GM23248 (cell line): ENCODE measurements around the gene SMIM26. TPM values are rescaled to one million over a fixed set of nuclear protein-coding genes. Genes with fewer than 3 reads are reported as not detected.
"Not testable (repeated sequence)": the region's sequence is repeated elsewhere in the genome, so short reads cannot be mapped to it uniquely, and the experiment has no call there.

Source experiments
- DNase-seq: peaks from one replicate; pipeline ENCODE4 v3.0.0-alpha.2; 2015
- H2AFZ ChIP-seq: fragments of 200-600 bp; sonication (generic); 2 replicates; pipeline ENCODE4 v1.6.1; 2016; ENCODE audit warnings: antibody characterized with exemption
- H3F3A ChIP-seq: fragments of 200-600 bp; sonication (generic); 2 replicates; pipeline ENCODE4 v1.6.1; 2016; ENCODE audit warnings: mild to moderate bottlenecking, antibody characterized with exemption, mixed run types; ENCODE audit not compliant: insufficient read depth
- H3K27ac ChIP-seq: fragments of 200-600 bp; sonication (generic); 2 replicates; pipeline ENCODE4 v1.5.1; 2016; ENCODE audit warnings: mild to moderate bottlenecking
- H3K27me3 ChIP-seq: fragments of 200-600 bp; sonication (generic); replicated peaks from 2 replicates; pipeline ENCODE4 v1.6.1; 2016; ENCODE audit warnings: mild to moderate bottlenecking; ENCODE audit not compliant: insufficient read depth
- H3K36me3 ChIP-seq: fragments of 200-600 bp; sonication (generic); 2 replicates; pipeline ENCODE4 v1.6.1; 2016; ENCODE audit warnings: low read depth, mild to moderate bottlenecking
- H3K4me1 ChIP-seq: fragments of 200-600 bp; sonication (generic); 2 replicates; pipeline ENCODE4 v1.6.1; 2016; ENCODE audit warnings: mild to moderate bottlenecking; ENCODE audit not compliant: insufficient read depth
- H3K4me2 ChIP-seq: fragments of 200-600 bp; sonication (generic); one replicate; pipeline ENCODE4 v1.6.1; 2016; ENCODE audit warnings: mild to moderate bottlenecking; ENCODE audit not compliant: unreplicated experiment
- H3K4me3 ChIP-seq: fragments of 200-600 bp; sonication (generic); 2 replicates; pipeline ENCODE4 v1.5.1; 2016; ENCODE audit warnings: mild to moderate bottlenecking
- H3K79me2 ChIP-seq: fragments of 200-600 bp; sonication (generic); 2 replicates; pipeline ENCODE4 v1.6.1; 2016; ENCODE audit warnings: mild to moderate bottlenecking; ENCODE audit not compliant: insufficient read depth
- H3K9ac ChIP-seq: fragments of 200-600 bp; sonication (generic); 2 replicates; pipeline ENCODE4 v1.6.1; 2016; ENCODE audit warnings: mild to moderate bottlenecking
- H3K9me2 ChIP-seq: fragments of 200-600 bp; sonication (generic); 2 replicates; pipeline ENCODE4 v1.6.1; 2016; ENCODE audit warnings: mixed run types, mild to moderate bottlenecking, moderate library complexity; ENCODE audit not compliant: insufficient read depth
- H3K9me3 ChIP-seq: fragments of 200-600 bp; sonication (generic); one replicate; pipeline ENCODE4 v1.6.1; 2017; ENCODE audit warnings: low read depth
- H4K20me1 ChIP-seq: fragments of 200-600 bp; sonication (generic); 2 replicates; pipeline ENCODE4 v1.6.0; 2016; ENCODE audit not compliant: insufficient read depth
- EZH2 ChIP-seq: fragments of 200-600 bp; sonication (generic); IDR thresholded peaks from 2 replicates; pipeline ENCODE4 v1.6.1; 2018; ENCODE audit warnings: antibody characterized with exemption, mild to moderate bottlenecking; ENCODE audit not compliant: insufficient read depth, poor library complexity, severe bottlenecking
- EZH2phosphoT487 ChIP-seq: fragments of 200-600 bp; sonication (generic); IDR thresholded peaks from 2 replicates; pipeline ENCODE4 v1.6.1; 2018; ENCODE audit warnings: antibody characterized with exemption, moderate library complexity, mild to moderate bottlenecking, low read depth; ENCODE audit not compliant: insufficient read depth
- WGBS, 2 experiments: methylation state at CpG; one replicate each; pipeline ENCODE4 v1.1.6; 2015 to 2017; ENCODE audit warnings: low lambda C conversion rate in 2 of 2, low coverage in 1 of 2; ENCODE audit errors: missing lambda C conversion rate in 2 of 2; 5-methylcytosine and 5-hydroxymethylcytosine counted together
- in situ Hi-C: fragments of 300-500 bp; cut with MboI; formaldehyde crosslinking; loops from 2 replicates; pipeline ENCODE4 v1.15.0; 2020
- polyA plus RNA-seq: library from polyadenylated mRNA; unstranded; fragments of >200 nt; fragmentation: Nextera tagmentation; extraction: Ambion mirVana; gene quantifications from 2 replicates; pipeline ENCODE4 v1.2.1, GENCODE V29; 2016
- total RNA-seq: library from RNA; depleted of rRNA; stranded (reverse); fragments of >200 nt; shearing (Covaris generic); gene quantifications from 2 replicates; pipeline ENCODE4 v1.2.3, GENCODE V29; 2014; rRNA removed

Gene SMIM26
- total RNA-seq (54.9 and 115 TPM in 2 replicates), polyA plus RNA-seq (142 and 148 TPM in 2 replicates)

- H3K4me2 ChIP-seq = peak within 1 kb of the TSS; percentile 91
- TF ChIP-seq EZH2 (no peak), EZH2phosphoT487 (no peak)
- H3F3A ChIP-seq = peaks cover 21% of the 10 kb centered on the region; the same call in 1 of the 2 replicates
- H4K20me1 ChIP-seq = no peaks in the 10 kb centered on the region
- peak within 1 kb of the TSS; percentile 97 for H2AFZ ChIP-seq
- peaks cover 34% of the 10 kb centered on the region for H3K79me2 ChIP-seq
- 2% methylated on average over 49 to 51 of the region's 51 CpGs for WGBS, 2 experiments
- H3K27me3 ChIP-seq = no peaks in the 10 kb centered on the region
- no peaks in the 10 kb centered on the region for H3K9me2 ChIP-seq
- peak within 1 kb of the TSS; percentile 86 for H3K4me3 ChIP-seq
- peak; percentile 97 for DNase-seq
- peak within 1 kb of the TSS; percentile 64 for H3K27ac ChIP-seq
- peaks cover 13% of the 10 kb centered on the region; the same call in 1 of the 2 replicates for H3K36me3 ChIP-seq
- in situ Hi-C loops = no loop called here
- peak within 1 kb of the TSS; percentile 89 for H3K9ac ChIP-seq
- no peaks in the 10 kb centered on the region for H3K9me3 ChIP-seq
- H3K4me1 ChIP-seq = peaks cover 6% of the 10 kb centered on the region; the same call in 1 of the 2 replicates
Observed at GRCh38 chr20:18566892-18567738, at the start of gene SMIM26. SMIM26 (plus strand) TSS chr20:18567432; CDS start chr20:18567479, 47 bp downstream.

GRCh38 chr20:18522066-18522465, 45.2 kb upstream of the SMIM26 start:
- in situ Hi-C loops, H3K9me2 ChIP-seq, H4K20me1 ChIP-seq, H3K4me3 ChIP-seq, H3K27me3 ChIP-seq, H3K4me2 ChIP-seq, H3K9ac ChIP-seq, H3K9me3 ChIP-seq, H2AFZ ChIP-seq: not testable (repeated sequence)
- Histone ChIP-seq H3K36me3 (peaks cover 18% of the 10 kb centered on the region), H3K79me2 (peaks cover 27% of the 10 kb centered on the region), H3F3A (peaks cover 11% of the 10 kb centered on the region), H3K4me1 (peaks cover 39% of the 10 kb centered on the region), H3K27ac (peak overlapping the region; percentile 37; the same call in 1 of the 2 replicates)
- 47 to 55% methylated on average over 9 of the region's 9 CpGs for WGBS, 2 experiments
- DNase-seq = peak; percentile 53

- no peak overlapping the region for H2AFZ ChIP-seq
- peaks cover 18% of the 10 kb centered on the region for H3K36me3 ChIP-seq
- peaks cover 17% of the 10 kb centered on the region for H3K79me2 ChIP-seq
- in situ Hi-C loops = no loop called here
- no peak overlapping the region for H3K9ac ChIP-seq
- H3K9me2 ChIP-seq = no peaks in the 10 kb centered on the region
- peaks cover 49% of the 10 kb centered on the region for H3K4me1 ChIP-seq
- no peak overlapping the region for H3K4me3 ChIP-seq
- H3K27ac ChIP-seq = peak overlapping the region; percentile 90; the same call in 1 of the 2 replicates
- DNase-seq = no peak
- H4K20me1 ChIP-seq = no peaks in the 10 kb centered on the region
- H3F3A ChIP-seq = peaks cover 21% of the 10 kb centered on the region
- no peaks in the 10 kb centered on the region for H3K27me3 ChIP-seq
- WGBS, 2 experiments = 93 to 98% methylated on average over 2 of the region's 2 CpGs
- no peak overlapping the region for H3K4me2 ChIP-seq
- H3K9me3 ChIP-seq = no peaks in the 10 kb centered on the region
- TF ChIP-seq EZH2phosphoT487 (no peak), EZH2 (no peak)
Observed at GRCh38 chr20:18523066-18523465, 44.2 kb upstream of the SMIM26 start.

- H3K27me3 ChIP-seq = no peaks in the 10 kb centered on the region
- 33 to 43% methylated on average over 1 of the region's 1 CpG for WGBS, 2 experiments
- H3K79me2 ChIP-seq = peaks cover 20% of the 10 kb centered on the region; the same call in 1 of the 2 replicates
- TF ChIP-seq EZH2phosphoT487 (no peak), EZH2 (no peak)
- H3F3A ChIP-seq = peaks cover 27% of the 10 kb centered on the region
- H3K4me1 ChIP-seq = peaks cover 55% of the 10 kb centered on the region
- peak overlapping the region; percentile 70 for H3K4me2 ChIP-seq
- peaks cover 31% of the 10 kb centered on the region for H3K36me3 ChIP-seq
- peak overlapping the region; percentile 43 for H3K9ac ChIP-seq
- H2AFZ ChIP-seq = peak overlapping the region; percentile 65
- no peaks in the 10 kb centered on the region for H3K9me2 ChIP-seq
- DNase-seq = peak; percentile 91
- in situ Hi-C loops = no loop called here
- 0 out of 2 replicates have a peak overlapping the region, but pooled peaks have one; percentile 29 for H3K4me3 ChIP-seq
- H3K27ac ChIP-seq = peak overlapping the region; percentile 90
- no peaks in the 10 kb centered on the region for H3K9me3 ChIP-seq
- H4K20me1 ChIP-seq = no peaks in the 10 kb centered on the region
Observed at GRCh38 chr20:18524646-18525045, 42.6 kb upstream of the SMIM26 start.

- Histone ChIP-seq H3F3A (peaks cover 27% of the 10 kb centered on the region), H3K79me2 (peaks cover 16% of the 10 kb centered on the region; the same call in 1 of the 2 replicates), H3K27ac (peak overlapping the region; percentile 79), H3K4me1 (peaks cover 50% of the 10 kb centered on the region), H3K36me3 (peaks cover 40% of the 10 kb centered on the region)
- 74 to 77% methylated on average over 14 of the region's 14 CpGs for WGBS, 2 experiments
- H3K9me2 ChIP-seq, H3K4me2 ChIP-seq, H3K9me3 ChIP-seq, H2AFZ ChIP-seq, H4K20me1 ChIP-seq, H3K27me3 ChIP-seq, H3K4me3 ChIP-seq, in situ Hi-C loops, H3K9ac ChIP-seq: not testable (repeated sequence)
- DNase-seq = peak; percentile 24
Observed at GRCh38 chr20:18526761-18527160, 40.5 kb upstream of the SMIM26 start.
